Measurements from ENCODE around the gene RPL41.
A peak's percentile ranks its signal among the peaks of the same experiment; 100 is the strongest.
"Not testable (repeated sequence)": the region's sequence is repeated elsewhere in the genome, so short reads cannot be mapped to it uniquely, and the experiment has no call there.

RPL41 gene

GRCh38 chr12:56154246-56154771, 37.9 kb downstream of the RPL41 start:
- no peak for DNase-seq (ENCODE audit: low read depth in 3 of 3)

GRCh38 chr12:56154818-56155217, 38.4 kb downstream of the RPL41 start:
- DNase-seq (ENCODE audit: low read depth in 3 of 3) = no peak

GRCh38 chr12:56155256-56155845, 38.9 kb downstream of the RPL41 start:
- no peak for DNase-seq (ENCODE audit: low read depth in 3 of 3)

- DNase-seq (ENCODE audit: low read depth in 3 of 3) = not testable (repeated sequence)
Measured at GRCh38 chr12:56156464-56157200, 40.2 kb downstream of the RPL41 start.

- DNase-seq (ENCODE audit: low read depth in 3 of 3) = peak; percentile 29 to 52 (median 38)
Measured at GRCh38 chr12:56157201-56158028, 41.0 kb downstream of the RPL41 start.

- peak; percentile 85 to 95 (median 89) for DNase-seq (ENCODE audit: low read depth in 3 of 3)
Measured at GRCh38 chr12:56158029-56158925, 41.8 kb downstream of the RPL41 start, which contains the start of gene MYL6. Gene MYL6, plus strand, starts transcription at chr12:56158359. Its CDS starts 43 bp downstream, at chr12:56158402.

GRCh38 chr12:56158926-56159461, 42.6 kb downstream of the RPL41 start:
- peak in 1 of 3 experiments; percentile 37 for DNase-seq (ENCODE audit: low read depth in 3 of 3)

GRCh38 chr12:56159482-56160192, 43.2 kb downstream of the RPL41 start:
- no peak for DNase-seq (ENCODE audit: low read depth in 3 of 3)

- peak; percentile 34 to 60 (median 36) for DNase-seq (ENCODE audit: low read depth in 3 of 3)
Measured at GRCh38 chr12:56160193-56160763, 43.8 kb downstream of the RPL41 start.

- DNase-seq (ENCODE audit: low read depth in 3 of 3) = no peak
Measured at GRCh38 chr12:56160894-56161689, 44.7 kb downstream of the RPL41 start.

GRCh38 chr12:56161690-56162351, 45.4 kb downstream of the RPL41 start:
- DNase-seq (ENCODE audit: low read depth in 3 of 3) = no peak

- no peak for DNase-seq (ENCODE audit: low read depth in 3 of 3)
Measured at GRCh38 chr12:56162468-56163290, 46.2 kb downstream of the RPL41 start.

GRCh38 chr12:56163533-56164344, 47.3 kb downstream of the RPL41 start:
- no peak for DNase-seq (ENCODE audit: low read depth in 3 of 3)

GRCh38 chr12:56164345-56164729, 47.9 kb downstream of the RPL41 start:
- DNase-seq (ENCODE audit: low read depth in 3 of 3) = no peak

- DNase-seq (ENCODE audit: low read depth in 3 of 3) = no peak
Measured at GRCh38 chr12:56165369-56165768, 48.9 kb downstream of the RPL41 start.
